Activated CD8-positive, alpha-beta memory T cell treated with anti-CD3 and anti-CD28 coated beads, Interleukin-2, amount 50 U/mL, for 4 hours (primary cell): Measurements from ENCODE around the gene NBEA.

Experiments used
- DNase-seq: peaks from one replicate; pipeline ENCODE4 v3.0.0-alpha.2; 2020

Gene NBEA

GRCh38 chr13:35524171-35524570 lies 582.1 kb downstream of the NBEA start:
- DNase-seq, result no peak

GRCh38 chr13:35526577-35526976 lies 584.5 kb downstream of the NBEA start:
- no peak for DNase-seq

GRCh38 chr13:35527451-35527850 lies 585.4 kb downstream of the NBEA start:
- DNase-seq, result no peak

GRCh38 chr13:35530147-35530546 lies 588.1 kb downstream of the NBEA start:
- DNase-seq, result no peak

GRCh38 chr13:35530581-35530980 lies 588.5 kb downstream of the NBEA start:
- no peak for DNase-seq

- DNase-seq, result no peak
These were observed 589.5 kb downstream of the NBEA start for GRCh38 chr13:35531526-35531925.

- no peak for DNase-seq
These were observed 592.3 kb downstream of the NBEA start for GRCh38 chr13:35534343-35534742.

GRCh38 chr13:35548790-35549189 lies 606.7 kb downstream of the NBEA start:
- no peak for DNase-seq

- no peak for DNase-seq
These were observed 607.4 kb downstream of the NBEA start for GRCh38 chr13:35549481-35549880.

GRCh38 chr13:35552172-35552844 lies 610.2 kb downstream of the NBEA start:
- DNase-seq, result no peak

GRCh38 chr13:35554972-35555623 lies 613.0 kb downstream of the NBEA start:
- no peak for DNase-seq

- DNase-seq, result no peak
These were observed 615.4 kb downstream of the NBEA start for GRCh38 chr13:35557475-35557874.

GRCh38 chr13:35561540-35561939 lies 619.5 kb downstream of the NBEA start:
- no peak for DNase-seq

- no peak for DNase-seq
These were observed 623.2 kb downstream of the NBEA start for GRCh38 chr13:35565273-35565672.

GRCh38 chr13:35566340-35566739 lies 624.3 kb downstream of the NBEA start:
- no peak for DNase-seq

GRCh38 chr13:35567406-35567980 lies 625.4 kb downstream of the NBEA start:
- DNase-seq, result no peak

GRCh38 chr13:35573639-35574038 lies 631.6 kb downstream of the NBEA start:
- DNase-seq, result no peak

- no peak for DNase-seq
These were observed 650.4 kb downstream of the NBEA start for GRCh38 chr13:35592457-35592856.

- no peak for DNase-seq
These were observed 651.6 kb downstream of the NBEA start for GRCh38 chr13:35593651-35594050.

GRCh38 chr13:35594096-35594495 lies 652.0 kb downstream of the NBEA start:
- no peak for DNase-seq

GRCh38 chr13:35595181-35595580 lies 653.1 kb downstream of the NBEA start:
- no peak for DNase-seq

- DNase-seq, result no peak
These were observed 654.4 kb downstream of the NBEA start for GRCh38 chr13:35596321-35597030.

GRCh38 chr13:35597451-35597850 lies 655.4 kb downstream of the NBEA start:
- no peak for DNase-seq

GRCh38 chr13:35598233-35598632 lies 656.2 kb downstream of the NBEA start:
- DNase-seq, result no peak
